ENCODE data around the gene ACAN. TPM values are rescaled to one million over a fixed set of nuclear protein-coding genes. Genes with fewer than 3 reads are reported as not detected.

The ACAN gene
- total RNA-seq, 1 donor = 3.3 TPM

DNA sequence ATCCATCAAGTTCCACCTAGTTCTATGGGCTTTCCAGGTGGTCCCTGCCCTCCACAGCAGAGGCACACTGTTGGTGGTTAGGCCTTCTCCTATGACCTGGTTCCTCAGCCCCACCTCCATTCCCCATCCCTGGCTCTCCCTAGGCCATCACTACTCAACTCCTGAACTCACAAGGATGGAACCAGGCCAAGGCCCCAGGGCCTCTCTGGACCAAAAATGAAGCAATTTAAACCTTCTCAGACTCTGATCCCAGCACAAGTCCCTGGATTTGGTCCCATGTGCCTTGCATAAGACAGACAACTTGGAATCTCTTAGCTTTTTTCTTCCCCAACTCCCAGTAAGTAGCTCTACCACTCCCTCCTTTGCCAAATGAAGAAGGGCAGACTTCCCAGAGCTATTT is 14.4 kb upstream of the ACAN start:
- DNase-seq (ENCODE audit: low read depth) = peak; percentile 4
- TF ChIP-seq, protein P1, sequence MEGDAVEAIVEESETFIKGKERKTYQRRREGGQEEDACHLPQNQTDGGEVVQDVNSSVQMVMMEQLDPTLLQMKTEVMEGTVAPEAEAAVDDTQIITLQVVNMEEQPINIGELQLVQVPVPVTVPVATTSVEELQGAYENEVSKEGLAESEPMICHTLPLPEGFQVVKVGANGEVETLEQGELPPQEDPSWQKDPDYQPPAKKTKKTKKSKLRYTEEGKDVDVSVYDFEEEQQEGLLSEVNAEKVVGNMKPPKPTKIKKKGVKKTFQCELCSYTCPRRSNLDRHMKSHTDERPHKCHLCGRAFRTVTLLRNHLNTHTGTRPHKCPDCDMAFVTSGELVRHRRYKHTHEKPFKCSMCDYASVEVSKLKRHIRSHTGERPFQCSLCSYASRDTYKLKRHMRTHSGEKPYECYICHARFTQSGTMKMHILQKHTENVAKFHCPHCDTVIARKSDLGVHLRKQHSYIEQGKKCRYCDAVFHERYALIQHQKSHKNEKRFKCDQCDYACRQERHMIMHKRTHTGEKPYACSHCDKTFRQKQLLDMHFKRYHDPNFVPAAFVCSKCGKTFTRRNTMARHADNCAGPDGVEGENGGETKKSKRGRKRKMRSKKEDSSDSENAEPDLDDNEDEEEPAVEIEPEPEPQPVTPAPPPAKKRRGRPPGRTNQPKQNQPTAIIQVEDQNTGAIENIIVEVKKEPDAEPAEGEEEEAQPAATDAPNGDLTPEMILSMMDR (IDR thresholded peaks at IDR 0.05; ENCODE audit: insufficient read depth, low read length) = no peak
- no peak overlapping the region for H3K4me3 ChIP-seq (ENCODE audit: low read depth, low read length)

GRCh38 chr15:88790486-88790885 is 12.8 kb upstream of the ACAN start:
- no peak overlapping the region for H3K4me3 ChIP-seq (ENCODE audit: low read depth, low read length)
- DNase-seq (ENCODE audit: low read depth) = no peak
- TF ChIP-seq, protein P1 (IDR thresholded peaks at IDR 0.05; ENCODE audit: insufficient read depth, low read length) = no peak

DNA sequence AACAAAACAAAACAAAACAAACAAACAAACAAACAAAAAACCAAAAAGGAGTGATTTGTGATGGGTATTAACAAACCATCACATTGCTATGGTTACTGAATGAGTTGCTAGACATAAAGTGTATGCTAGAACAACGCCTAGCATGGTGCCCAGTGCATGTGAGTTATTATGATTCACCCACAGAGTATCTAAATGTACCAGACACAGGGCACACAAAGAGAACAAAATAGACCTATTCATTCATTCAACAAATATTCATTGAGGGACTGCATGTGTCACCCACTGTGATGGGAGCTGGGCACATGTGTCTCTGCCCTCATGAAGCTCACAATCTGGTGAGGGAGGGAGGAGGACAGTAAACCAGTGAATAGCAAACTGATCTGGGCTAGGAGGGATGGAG is 11.6 kb upstream of the ACAN start:
- DNase-seq (ENCODE audit: low read depth) = no peak
- TF ChIP-seq, protein P1 (IDR thresholded peaks at IDR 0.05; ENCODE audit: insufficient read depth, low read length) = no peak
- H3K4me3 ChIP-seq (ENCODE audit: low read depth, low read length) = no peak overlapping the region

DNA sequence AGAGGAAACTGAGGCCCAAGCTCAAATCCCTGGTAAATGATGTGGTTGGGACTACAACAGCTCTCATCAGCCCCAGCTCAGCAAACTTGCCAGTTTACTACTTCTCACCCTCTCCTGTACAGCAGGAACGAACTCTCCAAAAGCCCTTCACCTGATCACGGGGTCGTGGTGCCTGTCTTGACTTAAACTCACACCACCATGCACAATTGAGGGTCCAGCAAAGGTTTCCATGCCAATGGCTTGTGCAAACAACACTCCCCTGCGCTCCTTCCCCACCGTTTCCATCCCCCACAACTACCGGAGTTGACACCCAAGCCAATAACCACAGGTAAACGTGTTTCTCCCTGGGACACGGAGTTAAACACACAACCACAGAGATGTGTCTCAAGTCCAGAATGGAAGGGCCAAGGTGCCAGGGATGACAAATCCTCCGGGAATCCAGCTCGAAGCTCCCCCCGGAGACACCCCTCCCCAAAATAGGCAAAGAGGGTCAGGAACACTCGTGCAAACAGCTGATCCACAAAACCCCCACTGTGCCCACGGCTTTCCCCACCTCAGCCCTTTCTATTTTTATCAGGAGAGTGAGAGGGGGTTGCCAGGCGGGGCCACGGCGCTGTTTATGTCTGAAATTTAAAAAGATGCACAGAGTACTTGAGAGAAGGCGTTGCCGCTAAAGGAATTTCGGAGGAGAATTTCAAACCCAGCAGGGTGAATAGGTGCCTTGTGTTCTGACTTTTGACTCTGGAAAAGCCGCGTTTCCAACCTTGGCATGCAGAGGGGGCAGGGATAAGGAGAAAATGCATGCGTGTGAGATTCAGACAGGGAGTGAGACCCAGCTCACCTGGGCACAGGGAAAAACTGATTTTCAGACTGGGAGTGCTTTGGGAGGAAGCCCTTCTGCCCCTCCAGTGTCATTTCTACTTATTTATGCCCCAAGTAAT is 10.6 kb upstream of the ACAN start:
- DNase-seq (ENCODE audit: low read depth) = no peak
- TF ChIP-seq, protein P1 (IDR thresholded peaks at IDR 0.05; ENCODE audit: insufficient read depth, low read length) = no peak
- H3K4me3 ChIP-seq (ENCODE audit: low read depth, low read length) = no peak overlapping the region

- TF ChIP-seq, protein P1 (IDR thresholded peaks at IDR 0.05; ENCODE audit: insufficient read depth, low read length) = no peak
- no peak overlapping the region for H3K4me3 ChIP-seq (ENCODE audit: low read depth, low read length)
- no peak for DNase-seq (ENCODE audit: low read depth)
These were observed 9.2 kb upstream of the ACAN start for GRCh38 chr15:88794001-88794400.

DNA sequence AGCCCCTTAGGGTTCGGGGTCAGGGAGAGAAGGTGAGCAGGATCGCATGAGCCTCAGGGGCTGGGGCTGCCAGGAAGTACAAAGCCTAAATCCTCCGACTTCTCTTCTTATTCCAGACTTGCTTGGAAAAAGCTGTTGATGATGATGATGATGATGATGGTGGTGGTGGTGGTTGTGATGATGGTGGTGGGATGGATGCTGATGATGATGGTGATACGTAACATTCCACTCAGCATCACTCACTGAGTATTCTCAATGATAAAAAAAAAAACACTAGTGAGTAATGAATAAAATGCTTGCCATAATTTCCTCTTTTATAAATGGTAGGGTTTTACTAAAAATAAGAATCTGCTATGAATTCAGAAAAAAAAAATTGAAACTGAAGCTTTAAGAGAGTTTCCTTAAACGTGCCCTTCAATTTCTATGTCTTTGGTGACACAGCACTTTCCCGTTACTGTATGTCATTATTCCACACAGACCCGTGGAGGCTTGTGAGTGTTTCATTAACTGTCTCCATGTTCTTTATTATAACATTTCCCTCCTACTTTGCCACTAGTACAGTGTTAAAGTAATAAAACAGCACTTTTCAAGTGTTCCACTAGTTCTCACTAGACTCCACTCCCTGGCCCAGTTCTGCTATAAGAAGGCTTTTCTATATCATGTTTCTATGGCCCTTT is 5.4 kb upstream of the ACAN start:
- DNase-seq (ENCODE audit: low read depth) = no peak
- no peak overlapping the region for H3K4me3 ChIP-seq (ENCODE audit: low read depth, low read length)
- TF ChIP-seq, protein P1 (IDR thresholded peaks at IDR 0.05; ENCODE audit: insufficient read depth, low read length) = no peak

Measured in fibroblast of the aortic adventitia (primary cell).